Measurements from ENCODE around the gene AGRN. TPM values are rescaled to one million over a fixed set of nuclear protein-coding genes. Genes with fewer than 3 reads are reported as not detected.

AGRN gene
- total RNA-seq, 1 experiment from 2014 or later, result 286 TPM

- intact Hi-C loops (cut with micrococcal nuclease), result no loop called here
- Mint-ChIP-seq H3K27me3 (ENCODE audit: insufficient read depth, unreplicated experiment) (no peaks in the 10 kb centered on the region), H3K36me3 (ENCODE audit: insufficient read depth, unreplicated experiment) (peaks cover 43% of the 10 kb centered on the region), H3K27ac (ENCODE audit: low read depth, unreplicated experiment) (no peak overlapping the region), H3K4me1 (ENCODE audit: insufficient read depth, unreplicated experiment) (no peaks in the 10 kb centered on the region), H3K4me3 (ENCODE audit: unreplicated experiment) (no peak overlapping the region), H3K9me3 (ENCODE audit: unreplicated experiment) (no peaks in the 10 kb centered on the region)
- no TSS peak for BruUV-seq (replicated peaks)
- no peak for TF ChIP-seq CTCF (IDR thresholded peaks at IDR 0.05; ENCODE audit: unreplicated experiment)
- POLR2A ChIA-PET, result interaction anchor here (0.7 kb wide), 1 partner anchor 9 kb away, joined by 3 read pairs; no protein-coding TSS in a partner anchor
- DNase-seq (ENCODE audit: unreplicated experiment), result no peak
- CTCF ChIA-PET, result interaction anchor here (0.8 to 1.1 kb wide), 2 partner anchors 9 to 26 kb away, joined by 3 read pairs; no protein-coding TSS in a partner anchor
These were observed 25.2 kb downstream of the AGRN start for GRCh38 chr1:1045129-1045528.

- BruUV-seq (replicated peaks), result no TSS peak
- CTCF ChIA-PET, result interaction anchor here (1.1 kb wide), 1 partner anchor 8 kb away, joined by 3 read pairs; no protein-coding TSS in a partner anchor
- peaks cover 47% of the 10 kb centered on the region for H3K36me3 Mint-ChIP-seq (ENCODE audit: insufficient read depth, unreplicated experiment)
- no peaks in the 10 kb centered on the region for H3K9me3 Mint-ChIP-seq (ENCODE audit: unreplicated experiment)
- DNase-seq (ENCODE audit: unreplicated experiment), result no peak
- no peak overlapping the region for H3K27ac Mint-ChIP-seq (ENCODE audit: low read depth, unreplicated experiment)
- H3K27me3 Mint-ChIP-seq (ENCODE audit: insufficient read depth, unreplicated experiment), result no peaks in the 10 kb centered on the region
- POLR2A ChIA-PET, result no interaction called here
- intact Hi-C loops (cut with micrococcal nuclease), result no loop called here
- H3K4me1 Mint-ChIP-seq (ENCODE audit: insufficient read depth, unreplicated experiment), result no peaks in the 10 kb centered on the region
- no peak for TF ChIP-seq CTCF (IDR thresholded peaks at IDR 0.05; ENCODE audit: unreplicated experiment)
- H3K4me3 Mint-ChIP-seq (ENCODE audit: unreplicated experiment), result no peak overlapping the region
These were observed 26.3 kb downstream of the AGRN start for GRCh38 chr1:1046243-1046642.

- no peak for TF ChIP-seq CTCF (IDR thresholded peaks at IDR 0.05; ENCODE audit: unreplicated experiment)
- no peak overlapping the region for H3K4me3 Mint-ChIP-seq (ENCODE audit: unreplicated experiment)
- peaks cover 47% of the 10 kb centered on the region for H3K36me3 Mint-ChIP-seq (ENCODE audit: insufficient read depth, unreplicated experiment)
- H3K27ac Mint-ChIP-seq (ENCODE audit: low read depth, unreplicated experiment), result no peak overlapping the region
- ChIA-PET CTCF (no interaction called here), POLR2A (no interaction called here)
- no peaks in the 10 kb centered on the region for H3K9me3 Mint-ChIP-seq (ENCODE audit: unreplicated experiment)
- intact Hi-C loops (cut with micrococcal nuclease), result no loop called here
- no TSS peak for BruUV-seq (replicated peaks)
- H3K27me3 Mint-ChIP-seq (ENCODE audit: insufficient read depth, unreplicated experiment), result no peaks in the 10 kb centered on the region
- no peak for DNase-seq (ENCODE audit: unreplicated experiment)
- no peaks in the 10 kb centered on the region for H3K4me1 Mint-ChIP-seq (ENCODE audit: insufficient read depth, unreplicated experiment)
These were observed 26.8 kb downstream of the AGRN start for GRCh38 chr1:1046767-1047166.

- Mint-ChIP-seq H3K27me3 (ENCODE audit: insufficient read depth, unreplicated experiment) (no peaks in the 10 kb centered on the region), H3K9me3 (ENCODE audit: unreplicated experiment) (no peaks in the 10 kb centered on the region), H3K4me3 (ENCODE audit: unreplicated experiment) (no peak overlapping the region), H3K4me1 (ENCODE audit: insufficient read depth, unreplicated experiment) (no peaks in the 10 kb centered on the region), H3K36me3 (ENCODE audit: insufficient read depth, unreplicated experiment) (peaks cover 47% of the 10 kb centered on the region), H3K27ac (ENCODE audit: low read depth, unreplicated experiment) (no peak overlapping the region)
- BruUV-seq (replicated peaks), result no TSS peak
- ChIA-PET CTCF (interaction anchor here (0.5 to 1.4 kb wide), 3 partner anchors 18 to 45 kb away, joined by 3 read pairs; no protein-coding TSS in a partner anchor), POLR2A (no interaction called here)
- intact Hi-C loops (cut with micrococcal nuclease), result no loop called here
- TF ChIP-seq CTCF (IDR thresholded peaks at IDR 0.05; ENCODE audit: unreplicated experiment), result no peak
- DNase-seq (ENCODE audit: unreplicated experiment), result no peak
These were observed 27.5 kb downstream of the AGRN start for GRCh38 chr1:1047407-1047806.
